Measurements from ENCODE around the gene ZDHHC1. TPM values are rescaled to one million over a fixed set of nuclear protein-coding genes. Genes with fewer than 3 reads are reported as not detected.

ZDHHC1 gene
- total RNA-seq, 1 donor from 2014 or later: 6.3 TPM

DNA sequence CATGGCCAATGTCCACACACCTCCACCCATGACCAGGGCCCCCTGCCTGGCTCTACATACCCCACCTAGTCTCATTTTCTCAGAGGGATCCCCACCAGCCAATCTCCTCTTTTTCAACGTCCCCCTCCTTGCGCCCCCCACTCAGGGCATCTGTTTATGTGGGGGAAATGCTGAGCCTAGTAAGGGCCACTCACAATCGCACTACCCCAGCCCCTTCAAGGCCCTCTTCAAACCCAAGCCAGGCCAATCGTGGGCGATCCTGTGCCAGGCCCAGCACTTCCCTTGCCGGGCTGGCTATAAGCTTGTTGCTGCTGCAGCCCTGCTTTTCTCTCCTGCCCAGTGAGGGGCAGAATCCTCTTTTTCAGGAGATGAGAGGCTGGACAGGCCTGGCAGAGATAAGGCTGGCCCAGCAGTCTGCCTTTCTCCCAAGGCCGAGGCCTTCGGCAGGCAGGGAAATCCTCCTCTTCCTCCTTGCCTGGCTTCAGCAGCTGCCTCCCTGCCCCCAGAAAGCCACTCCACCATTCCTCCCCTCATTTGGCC, 30.8 kb upstream of the ZDHHC1 start:
- no peak for DNase-seq

DNA sequence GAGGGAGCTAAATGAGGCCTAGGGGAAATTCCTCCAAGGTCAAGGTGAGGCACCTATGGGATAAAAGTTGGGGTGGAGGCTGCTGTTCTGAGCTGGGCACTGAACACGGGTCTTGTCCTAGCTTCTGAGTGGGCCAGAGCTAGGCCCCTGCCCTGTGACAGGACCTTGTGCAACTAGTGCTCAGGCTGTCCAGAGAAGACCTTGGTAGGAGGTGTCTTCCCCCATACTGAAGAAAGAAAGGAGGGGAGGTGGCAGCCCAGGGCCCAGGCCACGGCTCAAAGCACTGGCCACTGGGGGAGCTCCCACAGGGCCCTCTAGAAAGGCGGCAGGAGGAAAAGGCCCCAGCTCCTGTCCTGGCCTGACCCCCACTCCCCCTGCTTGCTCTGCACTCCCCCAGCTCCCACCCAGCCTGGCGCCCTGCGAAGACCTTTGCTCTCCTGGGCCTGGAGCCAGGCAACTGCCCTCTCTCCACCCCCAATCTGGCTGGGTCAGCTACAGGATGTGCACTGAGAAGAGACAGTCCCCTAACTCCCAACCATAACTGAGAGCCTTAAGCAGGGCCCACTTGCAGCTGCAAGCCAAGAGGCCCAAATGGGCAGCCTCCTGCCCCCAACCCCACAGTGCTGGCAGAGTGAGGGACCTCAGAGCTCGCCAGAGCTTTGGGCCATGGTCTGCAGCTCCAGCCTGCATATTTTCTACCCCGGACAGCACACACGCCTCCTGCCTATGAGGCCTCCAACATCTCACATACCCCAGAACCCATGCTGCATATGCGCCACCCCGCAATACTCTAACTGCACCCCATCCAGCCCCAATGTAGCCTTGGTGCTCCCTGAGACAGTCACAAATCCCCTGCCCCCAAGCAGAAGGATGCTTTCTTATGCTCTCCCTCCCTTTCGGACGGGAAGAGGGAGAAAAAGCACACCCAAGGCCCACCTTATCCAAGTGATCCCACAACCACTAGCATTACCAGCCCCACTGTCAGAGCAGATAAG, 29.9 kb upstream of the ZDHHC1 start:
- no peak for DNase-seq

DNA sequence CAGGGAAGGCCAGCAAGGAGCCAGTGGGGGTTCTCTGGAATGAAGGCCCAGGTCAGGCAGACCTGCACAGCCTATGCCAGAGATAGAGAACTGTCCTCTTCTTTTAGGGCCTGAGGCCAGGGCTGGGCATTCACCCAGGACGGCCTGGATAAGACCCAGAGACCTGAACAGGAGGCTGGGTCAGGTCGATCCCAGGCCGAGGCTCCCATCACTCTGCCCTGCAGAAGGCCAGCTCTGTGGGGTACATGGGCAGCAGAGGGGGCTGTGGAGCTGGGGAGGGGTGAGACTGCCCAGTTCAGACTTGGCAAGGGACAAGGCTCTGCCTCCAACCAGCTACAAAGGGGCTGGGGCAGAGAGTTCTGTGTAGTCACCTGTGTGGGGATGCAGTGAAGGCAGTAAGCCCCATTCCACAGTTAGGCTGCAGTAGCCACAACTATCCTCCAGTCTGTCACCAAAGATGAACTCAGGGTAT, 29.2 kb upstream of the ZDHHC1 start:
- DNase-seq: no peak

DNA sequence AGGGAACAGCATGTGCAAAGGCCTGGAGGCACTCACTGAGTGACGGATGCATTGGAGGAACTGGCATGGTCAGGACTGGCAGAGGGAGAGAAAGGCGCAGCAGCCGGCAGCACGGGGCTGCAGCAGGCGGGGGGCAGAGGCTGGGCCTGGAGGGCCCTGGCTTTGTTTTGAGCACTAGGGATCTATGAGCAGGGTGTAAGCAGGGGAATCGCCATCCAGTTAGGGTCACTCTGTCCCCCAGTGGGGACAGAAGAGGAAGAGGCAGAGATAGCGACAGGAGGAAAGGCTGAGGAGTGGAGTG, 28.8 kb upstream of the ZDHHC1 start:
- DNase-seq: no peak

DNA sequence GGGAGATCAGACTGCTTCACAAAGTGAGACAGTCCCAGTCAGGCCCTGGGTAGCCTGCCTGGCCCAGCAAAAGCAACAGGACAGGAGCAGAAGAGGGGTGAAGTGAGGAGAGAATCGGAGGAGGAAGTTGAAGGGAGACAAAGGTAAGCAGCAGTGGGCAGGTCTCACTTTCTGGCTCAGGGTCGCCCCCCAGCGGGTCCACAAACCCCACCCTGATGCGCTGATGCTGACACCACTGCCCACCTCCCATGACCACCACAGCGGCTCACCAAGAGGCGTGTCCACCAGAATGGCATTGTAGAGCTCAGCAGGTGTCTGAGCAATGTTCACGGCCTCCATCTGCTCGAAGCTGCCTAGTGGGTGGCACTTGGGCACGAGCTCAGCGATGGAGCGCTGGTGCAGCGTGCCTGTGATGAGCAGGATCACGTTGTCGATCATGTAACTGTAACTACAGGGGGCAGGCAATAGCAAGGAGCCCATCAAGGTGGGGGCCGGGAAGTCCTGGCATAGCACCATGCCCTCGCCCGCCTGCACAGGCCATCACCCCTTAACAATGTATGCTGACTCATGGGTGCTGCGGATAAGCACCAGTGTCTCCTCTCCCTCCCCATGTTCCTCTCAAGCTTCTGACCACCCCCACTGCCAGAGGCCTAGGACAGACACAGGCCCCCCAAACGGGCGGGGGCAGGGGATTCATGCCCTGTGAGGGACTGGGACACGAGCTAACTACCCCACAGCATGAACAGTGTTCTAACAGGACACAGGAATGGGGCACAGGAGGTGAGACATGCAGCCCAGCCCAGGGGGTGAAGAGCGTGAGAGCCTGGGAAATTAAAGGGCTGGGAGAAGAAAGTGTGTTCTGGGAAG, 28.2 kb upstream of the ZDHHC1 start:
- DNase-seq: no peak

DNA sequence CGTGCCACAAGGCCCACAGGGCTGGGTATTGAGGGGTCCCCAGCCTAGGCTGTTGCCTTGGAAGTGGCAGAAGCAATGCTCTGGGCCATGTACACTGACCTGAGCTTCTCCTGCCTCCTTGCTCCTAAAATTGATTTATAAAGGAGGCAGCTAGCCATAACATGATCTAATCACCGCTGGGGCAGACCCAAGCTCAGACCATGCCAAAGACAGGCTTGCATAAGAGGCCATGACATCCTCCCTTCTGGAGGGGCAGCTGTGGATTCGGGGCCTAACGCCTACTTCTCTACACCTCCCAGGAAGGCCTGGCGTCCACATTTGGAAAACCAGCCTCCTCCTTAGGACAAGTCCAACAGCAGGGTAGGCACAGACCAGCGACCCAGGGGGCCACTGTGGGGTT, 27.0 kb upstream of the ZDHHC1 start:
- no peak for DNase-seq

DNA sequence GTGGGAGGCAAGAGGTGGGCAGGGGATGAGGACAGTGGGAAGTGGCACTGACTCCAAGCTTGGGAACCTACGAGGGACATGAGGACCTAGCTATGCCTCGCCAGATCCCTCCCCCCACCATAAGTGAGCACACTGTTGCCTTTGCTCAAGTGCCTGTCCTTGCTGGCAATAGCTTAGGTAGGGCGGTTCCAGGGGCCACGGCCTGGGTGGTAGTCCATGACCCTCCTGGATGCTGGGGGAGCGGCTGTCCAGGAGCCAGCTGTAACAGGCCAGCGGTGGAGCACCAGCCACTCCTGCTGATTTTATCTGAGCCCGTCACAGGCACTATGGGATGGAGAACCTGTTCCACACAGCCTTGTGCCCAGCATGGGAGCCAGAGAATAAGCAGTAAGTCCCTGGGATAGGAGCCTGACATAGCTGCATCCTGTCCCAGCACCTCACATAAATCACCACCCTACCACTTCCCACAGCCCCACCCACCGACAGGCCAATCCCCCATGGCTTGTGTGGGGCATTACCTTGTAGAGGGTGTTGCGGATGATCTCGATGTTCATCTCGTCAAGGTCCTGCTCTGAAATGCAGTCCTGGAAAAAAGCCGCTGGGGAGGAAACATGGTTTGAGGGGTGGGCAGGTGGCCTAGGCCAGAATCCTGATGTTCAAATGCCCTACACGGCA, 26.4 kb upstream of the ZDHHC1 start:
- no peak for DNase-seq

DNA sequence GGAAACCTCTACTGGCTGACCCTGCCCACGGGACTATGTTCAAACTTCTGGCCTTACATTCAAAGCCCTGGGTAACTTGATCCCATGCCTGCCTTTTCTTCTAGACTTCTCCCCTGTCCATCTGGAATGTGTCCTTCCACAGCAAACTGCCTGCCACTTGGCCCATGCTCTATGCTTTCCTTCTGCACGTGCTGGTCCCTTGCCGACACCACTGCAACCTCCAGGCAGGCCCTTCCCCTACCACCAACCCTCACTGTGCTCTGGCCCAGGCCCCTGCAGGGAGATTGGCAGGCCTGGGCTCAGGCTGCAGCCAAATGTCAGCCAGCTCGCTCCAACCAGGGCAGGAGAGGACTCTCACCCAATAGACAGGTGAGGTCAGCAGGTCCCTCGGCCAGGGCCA, 25.6 kb upstream of the ZDHHC1 start:
- DNase-seq: no peak

DNA sequence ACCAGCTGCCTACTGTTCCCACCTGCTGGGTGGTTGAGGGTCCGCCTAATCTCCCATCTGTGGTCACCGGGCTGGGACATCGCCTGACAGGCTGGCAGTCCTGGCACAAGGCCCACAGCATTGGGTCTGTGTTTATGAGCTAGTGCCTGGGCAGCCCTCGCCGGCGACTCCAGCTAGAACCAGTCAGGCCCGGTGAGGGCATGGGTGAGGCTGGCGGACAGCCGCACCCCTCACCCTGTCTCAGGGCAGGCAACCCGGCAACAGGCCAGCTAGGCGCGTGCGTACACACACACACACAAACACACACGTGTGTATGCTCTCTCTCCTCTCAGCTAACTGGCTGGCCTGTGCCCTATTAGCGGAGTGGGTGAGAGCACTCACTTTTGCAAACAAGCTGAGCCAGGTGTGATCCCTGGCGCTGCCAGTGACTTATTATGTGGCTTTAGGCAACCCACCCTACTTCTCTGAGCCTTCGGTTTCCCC, 25.0 kb upstream of the ZDHHC1 start:
- DNase-seq: no peak

DNA sequence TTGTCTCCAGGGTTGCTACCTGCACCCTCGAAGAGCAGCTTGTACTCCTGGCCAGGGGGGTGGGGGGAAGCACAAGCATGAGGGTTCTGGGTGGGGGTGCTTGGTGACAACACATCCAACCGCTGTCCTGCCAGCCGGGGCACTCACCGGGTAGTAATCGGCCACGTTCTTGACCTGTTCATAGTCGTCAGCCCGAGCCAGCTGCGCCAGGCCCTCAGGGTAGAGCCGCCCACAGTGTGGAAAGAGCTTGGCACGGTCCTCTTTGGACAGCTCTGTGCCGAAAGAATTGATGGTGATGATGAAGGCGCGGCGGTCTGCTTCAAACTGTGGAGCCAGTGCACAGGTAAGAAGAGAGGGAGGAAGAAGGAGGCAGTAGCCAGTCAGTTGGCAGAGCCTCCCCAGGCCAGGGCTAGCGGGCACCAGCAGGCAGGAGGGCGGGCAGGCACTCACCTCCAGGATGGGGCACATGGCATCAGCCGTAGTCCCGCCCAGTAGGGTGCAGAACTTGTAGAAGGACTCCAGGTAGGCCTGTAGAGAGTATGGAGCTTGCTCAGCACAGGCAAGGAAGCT, 22.6 kb upstream of the ZDHHC1 start:
- DNase-seq: no peak

DNA sequence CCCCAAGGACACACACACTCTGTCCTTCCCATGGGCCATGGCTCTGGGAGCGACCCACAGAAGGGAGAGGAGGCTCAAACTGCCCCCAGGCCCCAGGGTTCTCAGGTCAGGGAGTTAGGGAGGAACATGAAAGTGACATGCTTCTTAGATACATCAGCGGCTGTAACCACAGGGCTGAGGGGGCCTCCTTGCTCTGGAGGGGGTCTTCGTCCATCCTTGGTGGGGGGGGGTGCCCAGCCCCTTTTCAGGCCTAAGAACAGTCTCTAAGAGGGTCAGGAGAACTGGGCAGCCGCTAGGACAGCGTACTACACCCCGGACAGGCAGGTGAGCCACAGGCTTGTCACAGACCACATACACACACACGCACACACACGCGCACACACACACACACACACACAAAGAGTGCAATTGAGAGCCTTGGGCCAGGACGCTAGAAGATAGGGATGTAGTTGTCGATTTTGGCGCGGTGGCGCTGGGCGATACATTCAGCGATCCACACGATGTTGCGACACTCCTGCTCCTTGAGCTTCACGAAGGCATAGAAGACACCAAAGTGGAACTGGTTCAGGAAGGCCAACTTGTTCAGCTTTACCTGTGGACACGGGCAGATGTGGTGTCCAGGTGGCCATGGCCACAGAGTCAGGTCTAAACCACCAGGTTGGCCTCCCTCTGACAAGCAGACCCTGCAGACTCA, 22.0 kb upstream of the ZDHHC1 start:
- DNase-seq: no peak

DNA sequence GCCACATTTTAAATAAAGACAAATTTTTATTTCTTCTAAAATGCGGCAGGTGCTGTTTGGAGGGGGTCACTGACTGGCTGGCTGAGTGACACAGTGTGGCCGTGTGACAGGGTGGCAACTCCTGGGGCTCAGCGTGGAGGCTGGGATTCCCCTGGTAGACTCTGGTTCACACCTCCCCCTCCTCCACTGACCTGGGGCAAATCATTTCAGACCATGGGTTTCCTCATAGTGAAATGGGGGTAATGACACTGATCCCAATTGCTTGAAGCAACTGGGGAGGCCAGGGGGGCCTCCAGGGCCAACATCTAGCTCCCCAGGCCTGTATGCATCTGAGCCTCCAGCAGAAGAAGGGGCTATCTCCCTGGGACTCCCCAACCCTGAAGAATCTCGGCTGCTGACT, 21.2 kb upstream of the ZDHHC1 start:
- no peak for DNase-seq

DNA sequence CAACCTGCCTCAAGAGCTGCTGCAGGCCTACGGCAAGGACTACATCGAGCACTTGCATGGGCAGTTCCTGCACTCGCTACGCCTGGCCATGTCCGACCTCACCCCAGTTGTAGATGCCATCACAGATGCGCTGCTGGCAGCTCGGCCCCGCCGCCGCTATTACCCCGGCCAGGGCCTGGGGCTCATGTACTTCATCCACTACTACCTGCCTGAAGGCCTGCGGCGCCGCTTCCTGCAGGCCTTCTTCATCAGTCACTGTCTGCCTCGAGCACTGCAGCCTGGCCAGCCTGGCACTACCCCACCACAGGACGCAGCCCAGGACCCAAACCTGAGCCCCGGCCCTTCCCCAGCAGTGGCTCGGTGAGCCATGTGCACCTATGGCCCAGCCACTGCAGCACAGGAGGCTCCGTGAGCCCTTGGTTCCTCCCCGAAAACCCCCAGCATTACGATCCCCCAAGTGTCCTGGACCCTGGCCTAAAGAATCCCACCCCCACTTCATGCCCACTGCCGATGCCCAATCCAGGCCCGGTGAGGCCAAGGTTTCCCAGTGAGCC, 20.4 kb upstream of the ZDHHC1 start:
- no peak for DNase-seq

DNA sequence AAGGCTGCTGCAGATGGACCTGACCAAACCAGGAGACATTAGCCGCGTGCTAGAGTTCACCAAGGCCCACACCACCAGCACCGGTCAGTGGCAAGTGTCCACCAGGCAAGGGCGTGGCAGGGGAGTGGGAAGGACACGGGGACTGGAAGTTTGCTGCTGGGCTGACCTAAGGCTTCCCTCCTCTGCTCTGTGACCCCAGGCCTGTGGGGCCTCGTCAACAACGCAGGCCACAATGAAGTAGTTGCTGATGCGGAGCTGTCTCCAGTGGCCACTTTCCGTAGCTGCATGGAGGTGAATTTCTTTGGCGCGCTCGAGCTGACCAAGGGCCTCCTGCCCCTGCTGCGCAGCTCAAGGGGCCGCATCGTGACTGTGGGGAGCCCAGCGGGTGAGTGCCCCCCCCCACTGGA, 19.5 kb upstream of the ZDHHC1 start:
- DNase-seq: no peak

DNA sequence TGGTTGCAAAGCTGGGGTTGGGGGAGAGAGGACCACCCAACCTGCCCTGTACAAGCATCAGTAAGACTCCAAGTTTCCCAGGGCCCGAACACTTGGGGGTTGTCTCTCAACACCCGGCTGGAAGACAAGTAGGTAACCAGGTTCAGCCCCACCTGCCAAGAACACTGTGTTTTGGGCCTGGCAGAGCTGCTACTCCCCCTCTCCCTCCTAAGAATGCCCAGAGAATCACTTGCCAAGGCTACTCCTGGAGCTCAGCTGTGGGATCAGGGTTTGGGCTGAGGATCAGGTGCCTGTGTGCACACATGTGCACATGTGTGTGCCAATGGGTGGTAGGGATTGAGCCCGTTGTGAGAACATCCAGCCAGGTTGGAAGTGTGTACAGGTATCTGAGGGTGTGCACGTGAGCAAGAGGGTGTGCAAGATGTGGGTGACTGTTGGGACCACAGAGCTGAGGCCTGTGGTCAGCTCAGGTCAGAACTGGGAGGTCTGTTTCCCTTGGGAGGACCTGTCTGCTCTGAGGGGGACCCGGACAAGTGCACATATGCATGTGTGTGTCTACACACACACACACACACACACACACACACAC, 16.9 kb upstream of the ZDHHC1 start:
- DNase-seq: no peak

DNA sequence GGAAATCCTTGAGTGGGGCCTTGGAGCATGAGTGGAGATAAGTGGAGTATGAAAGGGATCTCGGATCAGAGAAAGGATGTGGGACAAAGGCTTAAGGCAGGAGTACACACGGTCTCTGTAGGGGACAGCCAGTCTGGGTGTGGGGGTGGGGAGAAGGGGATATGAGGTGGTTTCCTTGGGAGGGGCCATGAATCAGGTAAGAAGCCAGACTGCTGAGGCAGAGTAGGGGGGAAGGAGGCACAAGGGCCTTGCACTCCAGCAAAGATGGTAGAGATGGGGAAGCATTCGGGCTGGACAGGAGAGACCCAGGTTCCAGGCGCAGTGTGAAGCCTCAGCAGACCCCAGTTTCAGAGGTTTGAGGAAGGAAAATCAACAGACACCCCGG, 16.2 kb upstream of the ZDHHC1 start:
- DNase-seq: no peak

DNA sequence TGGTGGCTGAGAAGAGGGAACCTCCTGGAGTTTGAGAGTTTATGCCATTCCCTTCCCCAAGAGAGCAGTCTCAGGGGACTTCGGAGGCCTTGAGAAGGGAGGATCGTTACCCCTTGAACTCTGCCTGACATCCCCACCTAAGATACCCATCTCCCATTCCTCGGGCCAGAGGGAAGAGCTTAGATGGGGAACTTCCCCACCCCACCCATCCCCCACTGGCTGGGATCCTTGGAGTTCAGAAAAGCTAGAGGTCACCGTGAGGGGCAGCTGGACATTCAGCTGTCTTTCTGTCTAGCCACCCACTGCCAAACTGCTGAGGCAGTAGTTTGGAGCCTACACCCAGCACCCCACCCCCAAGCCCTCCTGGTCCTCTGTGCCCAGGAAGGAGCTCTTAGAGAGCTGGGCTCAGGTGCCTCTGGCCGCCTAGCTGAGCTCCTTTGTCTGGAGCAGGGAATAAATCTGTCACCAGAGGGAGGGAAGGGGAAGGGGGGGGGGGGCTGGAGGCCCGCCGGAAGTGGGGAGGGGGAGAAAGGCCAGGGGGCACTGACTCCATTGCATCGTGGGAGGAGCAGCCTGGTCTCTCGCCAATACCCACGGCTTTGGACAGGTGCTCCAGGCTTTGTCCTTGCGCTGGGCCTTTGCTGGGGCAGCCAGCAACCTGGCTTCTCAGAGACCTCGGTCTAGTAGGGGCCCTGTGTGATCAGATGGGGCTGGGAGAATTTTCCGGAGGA, 15.7 kb upstream of the ZDHHC1 start:
- DNase-seq: no peak

DNA sequence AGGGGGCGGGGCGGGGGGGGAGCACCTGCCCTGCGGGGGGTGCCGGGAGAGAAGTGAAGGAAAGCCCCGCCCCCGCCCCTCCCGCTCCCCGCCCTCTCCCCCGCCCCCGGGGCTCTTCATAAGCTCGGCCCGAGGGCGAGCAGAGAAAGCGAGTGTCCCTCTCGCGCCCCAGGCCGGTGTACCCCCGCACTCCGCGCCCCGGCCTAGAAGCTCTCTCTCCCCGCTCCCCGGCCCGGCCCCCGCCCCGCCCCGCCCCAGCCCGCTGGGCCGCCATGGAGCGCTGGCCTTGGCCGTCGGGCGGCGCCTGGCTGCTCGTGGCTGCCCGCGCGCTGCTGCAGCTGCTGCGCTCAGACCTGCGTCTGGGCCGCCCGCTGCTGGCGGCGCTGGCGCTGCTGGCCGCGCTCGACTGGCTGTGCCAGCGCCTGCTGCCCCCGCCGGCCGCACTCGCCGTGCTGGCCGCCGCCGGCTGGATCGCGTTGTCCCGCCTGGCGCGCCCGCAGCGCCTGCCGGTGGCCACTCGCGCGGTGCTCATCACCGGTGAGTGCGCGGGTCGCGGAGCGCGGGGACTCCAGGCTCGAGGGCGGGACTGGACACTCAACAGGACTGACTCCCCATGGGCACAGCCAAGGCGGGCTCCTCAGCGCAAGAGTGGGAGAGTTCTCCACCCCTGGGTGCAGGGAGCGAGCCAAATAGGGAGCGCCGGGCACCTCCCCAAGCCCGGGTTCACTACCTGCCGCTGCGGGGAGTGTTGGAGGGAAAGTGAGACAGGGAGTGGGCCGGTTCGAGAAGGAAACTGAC, 14.9 kb upstream of the ZDHHC1 start, which contains the start of gene HSD11B2:
TSS of gene HSD11B2 (plus strand) at position 145 of the 798 bp plus-strand sequence. CDS start at position 273, 128 bp downstream.
- DNase-seq: peak; percentile 72

DNA sequence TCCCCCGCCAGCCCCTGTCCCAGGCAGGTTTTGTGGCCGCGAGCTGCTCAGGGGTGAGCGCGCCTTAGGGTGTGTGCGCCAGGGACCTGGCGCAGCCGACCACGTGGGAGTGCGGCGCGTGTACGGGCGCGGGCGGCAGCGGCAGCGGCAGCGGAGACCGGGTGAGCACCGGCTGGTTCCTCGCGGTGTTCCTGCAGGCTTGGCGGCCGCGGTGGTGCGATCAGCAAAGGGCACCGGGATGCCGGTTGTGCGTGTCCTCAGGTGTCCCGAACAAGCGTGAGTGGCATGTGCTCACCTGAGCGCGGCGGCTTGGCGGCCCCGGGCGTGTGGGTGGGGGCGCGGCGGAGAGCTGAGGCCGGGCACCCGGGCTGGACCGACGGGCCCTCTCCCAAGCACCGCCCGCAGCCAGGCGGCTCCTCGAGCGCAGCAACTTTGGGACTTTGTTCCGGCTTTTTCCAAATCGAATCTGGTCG, 14.3 kb upstream of the ZDHHC1 start:
- DNase-seq: peak; percentile 15
